C4-2B (cell line): ENCODE measurements around the gene GNG8.

ENCODE experiments used
- ZFX ChIP-seq: fragments of 450-650 bp; IDR thresholded peaks from 2 replicates; pipeline ENCODE4 v1.6.1; 2017
- TF ChIP-seq, protein P1 (sequence below): fragments of 450-650 bp; conservative IDR thresholded peaks from 2 replicates; pipeline ENCODE4 v1.5.1; 2017; ENCODE audit warnings: mild to moderate bottlenecking

- TF ChIP-seq, protein P1, sequence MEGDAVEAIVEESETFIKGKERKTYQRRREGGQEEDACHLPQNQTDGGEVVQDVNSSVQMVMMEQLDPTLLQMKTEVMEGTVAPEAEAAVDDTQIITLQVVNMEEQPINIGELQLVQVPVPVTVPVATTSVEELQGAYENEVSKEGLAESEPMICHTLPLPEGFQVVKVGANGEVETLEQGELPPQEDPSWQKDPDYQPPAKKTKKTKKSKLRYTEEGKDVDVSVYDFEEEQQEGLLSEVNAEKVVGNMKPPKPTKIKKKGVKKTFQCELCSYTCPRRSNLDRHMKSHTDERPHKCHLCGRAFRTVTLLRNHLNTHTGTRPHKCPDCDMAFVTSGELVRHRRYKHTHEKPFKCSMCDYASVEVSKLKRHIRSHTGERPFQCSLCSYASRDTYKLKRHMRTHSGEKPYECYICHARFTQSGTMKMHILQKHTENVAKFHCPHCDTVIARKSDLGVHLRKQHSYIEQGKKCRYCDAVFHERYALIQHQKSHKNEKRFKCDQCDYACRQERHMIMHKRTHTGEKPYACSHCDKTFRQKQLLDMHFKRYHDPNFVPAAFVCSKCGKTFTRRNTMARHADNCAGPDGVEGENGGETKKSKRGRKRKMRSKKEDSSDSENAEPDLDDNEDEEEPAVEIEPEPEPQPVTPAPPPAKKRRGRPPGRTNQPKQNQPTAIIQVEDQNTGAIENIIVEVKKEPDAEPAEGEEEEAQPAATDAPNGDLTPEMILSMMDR, result no peak
- TF ChIP-seq ZFX, result no peak
Measured at GRCh38 chr19:46620267-46620666, 15.7 kb downstream of the GNG8 start.
